ENCODE data around the gene ZNF598. TPM values are rescaled to one million over a fixed set of nuclear protein-coding genes. Genes with fewer than 3 reads are reported as not detected.
A peak's percentile ranks its signal among the peaks of the same experiment; 100 is the strongest.

Gene ZNF598
- polyA plus RNA-seq, 1 of the 3 experiments (the other 2 are of a cell fraction) = 47.8 TPM

DNA sequence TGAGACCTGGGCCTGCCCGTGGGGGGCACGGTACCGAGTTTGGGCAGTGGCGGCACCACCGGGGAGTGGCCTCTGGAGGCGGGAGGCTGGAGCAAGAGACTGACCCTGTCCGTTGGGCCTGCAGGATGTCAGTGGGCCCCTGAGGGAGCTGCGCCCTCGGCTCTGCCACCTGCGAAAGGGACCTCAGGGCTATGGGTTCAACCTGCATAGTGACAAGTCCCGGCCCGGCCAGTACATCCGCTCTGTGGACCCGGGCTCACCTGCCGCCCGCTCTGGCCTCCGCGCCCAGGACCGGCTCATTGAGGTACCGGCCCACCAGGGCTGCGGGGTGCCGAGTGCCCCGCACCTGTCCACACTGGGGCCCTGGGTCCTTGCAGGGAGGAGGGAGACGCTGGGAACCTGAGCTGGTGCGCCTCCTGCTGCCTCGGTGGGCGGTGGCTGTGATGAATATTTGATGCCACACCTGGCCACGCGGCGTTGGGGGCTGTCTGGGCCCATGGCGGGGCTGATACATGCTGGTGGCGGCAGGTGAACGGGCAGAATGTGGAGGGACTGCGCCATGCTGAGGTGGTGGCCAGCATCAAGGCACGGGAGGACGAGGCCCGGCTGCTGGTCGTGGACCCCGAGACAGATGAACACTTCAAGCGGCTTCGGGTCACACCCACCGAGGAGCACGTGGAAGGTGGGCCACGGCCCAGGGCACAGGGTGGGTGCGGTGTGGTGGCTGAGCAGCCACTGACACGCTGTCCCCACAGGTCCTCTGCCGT lies 26.8 kb upstream of the ZNF598 start:
- WGBS (ENCODE audit: low lambda C conversion rate) = over 99% methylated on average over 14 of the region's 47 CpGs
- H3K4me2 ChIP-seq = peak overlapping the region; percentile 83
- H3K9ac ChIP-seq = peak overlapping the region; percentile 61
- H4K20me1 ChIP-seq (ENCODE audit: insufficient read depth) = no peaks in the 10 kb centered on the region
- H3K27ac ChIP-seq (ENCODE audit: low read depth in 2 of 2, low read length in 1 of 2) = peak overlapping the region; percentile 73 to 78
- peaks cover 0 to 7% of the 10 kb centered on the region in 2 experiments for H3K36me3 ChIP-seq (replicated peaks in 1 of 2; ENCODE audit: control insufficient read depth in 1 of 2, insufficient read depth in 2 of 2, low read length in 1 of 2)
- H3K79me2 ChIP-seq (ENCODE audit: insufficient read depth) = peaks cover 20% of the 10 kb centered on the region; the same call in 1 of the 2 replicates
- peaks cover 6% of the 10 kb centered on the region for H3F3A ChIP-seq (replicated peaks; ENCODE audit: insufficient read depth)
- no peaks in the 10 kb centered on the region for H3K9me2 ChIP-seq
- POLR2A ChIA-PET = no interaction called here
- H3K27me3 ChIP-seq (ENCODE audit: insufficient read depth) = no peaks in the 10 kb centered on the region
- H2AFZ ChIP-seq (ENCODE audit: low read depth) = no peak overlapping the region
- no peak overlapping the region for H3K4me3 ChIP-seq (ENCODE audit: low read depth in 2 of 2, low read length in 1 of 2)
- CTCF ChIA-PET = interaction anchor here (1.2 kb wide), 1 partner anchor 11 kb away, joined by 3 read pairs; no protein-coding TSS in a partner anchor
- DNase-seq = no peak
- H3K9me3 ChIP-seq = no peaks in the 10 kb centered on the region
- no peak for TF ChIP-seq FOXJ3 (CRISPR knock-in tag; IDR thresholded peaks at IDR 0.05)
- no peak for TF ChIP-seq NRF1 (IDR thresholded peaks at IDR 0.05; ENCODE audit: low read depth, low read length)
- no peak for TF ChIP-seq TCF12 (IDR thresholded peaks at IDR 0.05)
- peaks cover 33 to 76% of the 10 kb centered on the region in 2 experiments; a peak in 3 of 4 replicates for H3K4me1 ChIP-seq (ENCODE audit: control insufficient read depth in 1 of 2, insufficient read depth in 2 of 2, low read depth in 1 of 2, low read length in 1 of 2)

DNA sequence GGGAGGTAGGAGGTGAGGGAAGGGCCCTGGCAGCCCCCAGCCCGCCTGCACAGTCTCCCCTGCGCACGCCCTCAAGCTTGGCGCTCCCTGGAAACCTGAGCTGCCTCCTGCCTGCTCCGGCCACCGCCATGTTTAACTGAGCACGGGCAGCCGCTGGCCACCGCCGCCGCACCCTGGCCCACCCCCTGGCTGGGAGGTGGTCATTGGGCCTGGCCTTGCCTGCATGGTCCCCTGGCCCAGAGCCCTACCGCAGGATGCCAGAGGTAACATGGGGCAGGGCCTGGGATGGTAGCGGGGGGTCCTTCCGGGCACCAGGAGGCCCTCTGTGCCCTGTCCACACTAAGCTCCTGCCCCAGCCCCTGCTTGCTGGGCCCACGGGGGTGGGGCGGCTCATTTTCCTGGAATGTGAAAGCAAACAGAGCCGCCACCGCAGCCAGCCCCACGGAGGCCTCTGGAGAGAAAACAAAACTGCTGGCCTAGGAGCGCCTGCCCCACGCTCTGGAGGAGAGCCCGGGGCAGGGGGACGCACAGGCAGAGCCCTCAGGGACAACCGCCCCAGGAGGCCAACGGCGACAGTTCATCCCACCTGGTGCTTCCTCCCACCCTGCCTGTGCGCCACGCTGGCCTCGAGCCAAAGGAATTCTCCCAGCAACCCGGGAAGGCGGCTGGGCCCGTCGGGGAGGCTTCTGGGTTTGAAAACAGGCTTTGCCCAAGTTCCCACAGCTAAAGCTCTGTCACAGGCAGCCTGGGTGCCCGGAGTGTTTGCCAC lies 26.0 kb upstream of the ZNF598 start:
- H3K79me2 ChIP-seq (ENCODE audit: insufficient read depth) = peaks cover 20% of the 10 kb centered on the region; the same call in 1 of the 2 replicates
- DNase-seq = peak; percentile 66
- H3K27me3 ChIP-seq (ENCODE audit: insufficient read depth) = no peaks in the 10 kb centered on the region
- peaks cover 0 to 7% of the 10 kb centered on the region in 2 experiments for H3K36me3 ChIP-seq (replicated peaks in 1 of 2; ENCODE audit: control insufficient read depth in 1 of 2, insufficient read depth in 2 of 2, low read length in 1 of 2)
- H3K9me3 ChIP-seq = no peaks in the 10 kb centered on the region
- POLR2A ChIA-PET = no interaction called here
- peak overlapping the region; percentile 73 to 78 for H3K27ac ChIP-seq (ENCODE audit: low read depth in 2 of 2, low read length in 1 of 2)
- H3F3A ChIP-seq (replicated peaks; ENCODE audit: insufficient read depth) = peaks cover 3% of the 10 kb centered on the region
- H2AFZ ChIP-seq (ENCODE audit: low read depth) = no peak overlapping the region
- no peak overlapping the region for H3K4me3 ChIP-seq (ENCODE audit: low read depth in 2 of 2, low read length in 1 of 2)
- WGBS (ENCODE audit: low lambda C conversion rate) = 53% methylated on average over 13 of the region's 34 CpGs
- peak overlapping the region; percentile 83 for H3K4me2 ChIP-seq
- CTCF ChIA-PET = interaction anchor here (1.0 to 1.2 kb wide), 3 partner anchors 8 to 105 kb away, joined by 3 read pairs; no protein-coding TSS in a partner anchor
- H4K20me1 ChIP-seq (ENCODE audit: insufficient read depth) = no peaks in the 10 kb centered on the region
- TF ChIP-seq SMC3 (IDR thresholded peaks at IDR 0.05; ENCODE audit: low read depth, low read length) (no peak), TEAD4 (IDR thresholded peaks at IDR 0.05; ENCODE audit: borderline replicate concordance, insufficient read depth) (peak; percentile 59; the same call in 1 of the 2 replicates), NFIC (IDR thresholded peaks at IDR 0.05; ENCODE audit: borderline replicate concordance) (peak; percentile 80), NRF1 (IDR thresholded peaks at IDR 0.05; ENCODE audit: low read depth, low read length) (no peak)
- H3K4me1 ChIP-seq (ENCODE audit: control insufficient read depth in 1 of 2, insufficient read depth in 2 of 2, low read depth in 1 of 2, low read length in 1 of 2) = peaks cover 33 to 69% of the 10 kb centered on the region in 2 experiments; a peak in 3 of 4 replicates
- no peaks in the 10 kb centered on the region for H3K9me2 ChIP-seq
- H3K9ac ChIP-seq = peak overlapping the region; percentile 61

DNA sequence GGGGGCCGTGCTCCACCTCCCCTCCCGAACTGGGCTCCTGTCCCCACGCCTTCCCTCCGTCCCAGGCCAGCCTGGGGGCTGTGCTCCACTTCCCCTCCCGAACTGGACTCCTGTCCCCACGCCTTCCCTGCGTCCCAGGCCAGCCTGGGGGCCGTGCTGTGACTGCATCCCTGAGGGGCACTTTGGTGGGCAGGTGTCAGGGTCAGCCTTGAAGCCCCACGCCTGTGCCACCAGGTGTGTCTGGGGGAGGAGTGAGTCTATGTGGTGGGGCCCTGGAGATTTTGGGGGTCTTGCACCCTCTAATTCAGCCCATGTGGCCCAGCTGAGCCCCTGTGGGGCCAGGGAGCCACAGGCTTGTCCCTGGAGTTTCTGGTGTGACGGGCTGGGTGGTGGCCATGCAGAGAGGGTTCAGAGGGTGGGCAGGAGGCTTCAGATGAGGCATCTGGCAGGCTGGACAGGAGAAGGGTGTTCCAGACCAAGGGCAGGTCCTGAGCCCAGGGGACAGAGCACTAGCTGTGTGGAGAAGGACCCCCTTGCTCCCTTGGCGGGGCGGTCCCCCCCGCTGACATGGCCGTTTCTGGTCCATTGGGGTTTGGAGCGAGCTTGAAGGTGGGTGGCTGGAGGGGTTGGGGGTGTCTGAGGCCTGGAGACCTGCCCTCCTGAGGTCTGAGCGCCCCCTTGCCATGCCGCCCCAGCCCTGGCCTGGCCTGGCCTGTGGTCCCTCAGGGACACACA lies 25.2 kb upstream of the ZNF598 start:
- ChIA-PET CTCF (interaction anchor here (1.0 to 1.2 kb wide), 2 partner anchors 9 to 106 kb away, joined by 3 read pairs; no protein-coding TSS in a partner anchor), POLR2A (no interaction called here)
- no peaks in the 10 kb centered on the region for H3K9me3 ChIP-seq
- no peaks in the 10 kb centered on the region for H3K27me3 ChIP-seq (ENCODE audit: insufficient read depth)
- H3F3A ChIP-seq (replicated peaks; ENCODE audit: insufficient read depth) = peaks cover 3% of the 10 kb centered on the region
- peaks cover 33 to 62% of the 10 kb centered on the region in 2 experiments; a peak in 3 of 4 replicates for H3K4me1 ChIP-seq (ENCODE audit: control insufficient read depth in 1 of 2, insufficient read depth in 2 of 2, low read depth in 1 of 2, low read length in 1 of 2)
- no peak for DNase-seq
- no peak overlapping the region for H2AFZ ChIP-seq (ENCODE audit: low read depth)
- H3K4me3 ChIP-seq (ENCODE audit: low read depth in 2 of 2, low read length in 1 of 2) = no peak overlapping the region
- WGBS (ENCODE audit: low lambda C conversion rate) = 100% methylated on average over 6 of the region's 17 CpGs
- H3K9ac ChIP-seq = peak overlapping the region; percentile 61
- peaks cover 0 to 11% of the 10 kb centered on the region in 2 experiments for H3K36me3 ChIP-seq (replicated peaks in 1 of 2; ENCODE audit: control insufficient read depth in 1 of 2, insufficient read depth in 2 of 2, low read length in 1 of 2)
- no peaks in the 10 kb centered on the region for H4K20me1 ChIP-seq (ENCODE audit: insufficient read depth)
- peak overlapping the region; percentile 73 to 78; a peak in 3 of 4 replicates for H3K27ac ChIP-seq (ENCODE audit: low read depth in 2 of 2, low read length in 1 of 2)
- H3K79me2 ChIP-seq (ENCODE audit: insufficient read depth) = peaks cover 20% of the 10 kb centered on the region; the same call in 1 of the 2 replicates
- no peaks in the 10 kb centered on the region for H3K9me2 ChIP-seq
- H3K4me2 ChIP-seq = peak overlapping the region; percentile 83; the same call in 1 of the 2 replicates
- no peak for TF ChIP-seq TAF1 (IDR thresholded peaks at IDR 0.05; ENCODE audit: borderline replicate concordance, low read depth, low read length)
- TF ChIP-seq, protein P1, sequence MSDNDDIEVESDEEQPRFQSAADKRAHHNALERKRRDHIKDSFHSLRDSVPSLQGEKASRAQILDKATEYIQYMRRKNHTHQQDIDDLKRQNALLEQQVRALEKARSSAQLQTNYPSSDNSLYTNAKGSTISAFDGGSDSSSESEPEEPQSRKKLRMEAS (IDR thresholded peaks at IDR 0.05; ENCODE audit: low read depth) = no peak
- TF ChIP-seq GABPA (IDR thresholded peaks at IDR 0.05; ENCODE audit: low read depth) = no peak
- TF ChIP-seq, protein P2, sequence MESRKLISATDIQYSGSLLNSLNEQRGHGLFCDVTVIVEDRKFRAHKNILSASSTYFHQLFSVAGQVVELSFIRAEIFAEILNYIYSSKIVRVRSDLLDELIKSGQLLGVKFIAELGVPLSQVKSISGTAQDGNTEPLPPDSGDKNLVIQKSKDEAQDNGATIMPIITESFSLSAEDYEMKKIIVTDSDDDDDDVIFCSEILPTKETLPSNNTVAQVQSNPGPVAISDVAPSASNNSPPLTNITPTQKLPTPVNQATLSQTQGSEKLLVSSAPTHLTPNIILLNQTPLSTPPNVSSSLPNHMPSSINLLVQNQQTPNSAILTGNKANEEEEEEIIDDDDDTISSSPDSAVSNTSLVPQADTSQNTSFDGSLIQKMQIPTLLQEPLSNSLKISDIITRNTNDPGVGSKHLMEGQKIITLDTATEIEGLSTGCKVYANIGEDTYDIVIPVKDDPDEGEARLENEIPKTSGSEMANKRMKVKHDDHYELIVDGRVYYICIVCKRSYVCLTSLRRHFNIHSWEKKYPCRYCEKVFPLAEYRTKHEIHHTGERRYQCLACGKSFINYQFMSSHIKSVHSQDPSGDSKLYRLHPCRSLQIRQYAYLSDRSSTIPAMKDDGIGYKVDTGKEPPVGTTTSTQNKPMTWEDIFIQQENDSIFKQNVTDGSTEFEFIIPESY (IDR thresholded peaks at IDR 0.05; ENCODE audit: borderline replicate concordance, low read depth) = no peak
- TF ChIP-seq, protein P3, sequence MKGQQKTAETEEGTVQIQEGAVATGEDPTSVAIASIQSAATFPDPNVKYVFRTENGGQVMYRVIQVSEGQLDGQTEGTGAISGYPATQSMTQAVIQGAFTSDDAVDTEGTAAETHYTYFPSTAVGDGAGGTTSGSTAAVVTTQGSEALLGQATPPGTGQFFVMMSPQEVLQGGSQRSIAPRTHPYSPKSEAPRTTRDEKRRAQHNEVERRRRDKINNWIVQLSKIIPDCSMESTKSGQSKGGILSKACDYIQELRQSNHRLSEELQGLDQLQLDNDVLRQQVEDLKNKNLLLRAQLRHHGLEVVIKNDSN (IDR thresholded peaks at IDR 0.05; ENCODE audit: borderline replicate concordance, low read depth) = no peak
- TF ChIP-seq MXI1 (IDR thresholded peaks at IDR 0.05; ENCODE audit: low read depth, low read length) = no peak
- TF ChIP-seq SMC3 (IDR thresholded peaks at IDR 0.05; ENCODE audit: low read depth, low read length) = no peak

Measured in SK-N-SH (cell line).